CD4-positive, alpha-beta T cell (primary cell): ENCODE data around the gene PAX2. TPM values are rescaled to one million over a fixed set of nuclear protein-coding genes. Genes with fewer than 3 reads are reported as not detected.

Experiments
- ATAC-seq: fragments of 200-7000 bp; cut with Tn5 transposase; one replicate; pipeline ENCODE4 v1.10.0; 2022; ENCODE audit warnings: mild to moderate bottlenecking; ENCODE audit not compliant: poor library complexity
- CTCF ChIA-PET: fragments of 350-600 bp; sonication (Branson Sonifier 250); formaldehyde crosslinking; loops from one replicate; lab custom pipeline; 2021; ENCODE audit warnings: antibody characterized with exemption, inconsistent platforms; lab: Charles Lee
- POLR2A ChIA-PET: fragments of 350-600 bp; sonication (Branson Sonifier 250); formaldehyde crosslinking; loops from one replicate; lab custom pipeline; 2021; ENCODE audit warnings: antibody characterized with exemption, inconsistent platforms; lab: Charles Lee
- DNase-seq, 14 experiments: peaks; one replicate each; pipeline ENCODE4 v3.0.0-alpha.2; 2013 to 2020; ENCODE audit warnings: mixed read lengths in 2 of 14
- H3K27ac ChIP-seq, 2 donors: one replicate each; pipeline versions ENCODE4 v1.5.1 to v1.7.0; 2013; ENCODE audit warnings: low read length in 2 of 2, low read depth in 1 of 2, mild to moderate bottlenecking in 1 of 2
- H3K27me3 ChIP-seq, 2 experiments: 1 replicate in 1 of 2; 2 replicates in 1 of 2; pipeline versions ENCODE4 v1.6.1 to v1.7.0; 2013; ENCODE audit warnings: low read length in 2 of 2, control low read depth in 1 of 2, mild to moderate bottlenecking in 1 of 2, moderate library complexity in 1 of 2; ENCODE audit not compliant: insufficient read depth in 2 of 2, control insufficient read depth in 1 of 2
- H3K36me3 ChIP-seq: one replicate; pipeline ENCODE4 v1.6.1; 2013; ENCODE audit warnings: low read length, control low read depth; ENCODE audit not compliant: insufficient read depth
- H3K4me1 ChIP-seq: one replicate; pipeline ENCODE4 v1.6.1; 2013; ENCODE audit warnings: low read length, control low read depth; ENCODE audit not compliant: insufficient read depth
- H3K4me3 ChIP-seq: one replicate; pipeline ENCODE4 v1.5.1; 2013; ENCODE audit warnings: mild to moderate bottlenecking, low read length, moderate library complexity
- H3K9me3 ChIP-seq, 2 experiments: 1 replicate in 1 of 2; 2 replicates in 1 of 2; pipeline versions ENCODE4 v1.6.1 to v1.7.0; 2013; ENCODE audit warnings: low read length in 2 of 2, mild to moderate bottlenecking in 2 of 2, control low read depth in 1 of 2, moderate library complexity in 1 of 2; ENCODE audit not compliant: control insufficient read depth in 1 of 2, insufficient read depth in 1 of 2
- H3K27ac Mint-ChIP-seq: one replicate; pipeline ENCODE4 v1.8.0; 2020; ENCODE audit warnings: mixed read lengths
- H3K27me3 Mint-ChIP-seq: one replicate; pipeline ENCODE4 v1.8.0; 2021; ENCODE audit warnings: mixed read lengths
- H3K36me3 Mint-ChIP-seq: one replicate; pipeline ENCODE4 v1.8.0; 2021; ENCODE audit warnings: low read depth, mixed read lengths
- H3K4me1 Mint-ChIP-seq: one replicate; pipeline ENCODE4 v1.8.0; 2021; ENCODE audit warnings: low read depth, mixed read lengths
- H3K4me3 Mint-ChIP-seq: one replicate; pipeline ENCODE4 v1.8.0; 2020; ENCODE audit warnings: mild to moderate bottlenecking, mixed read lengths
- H3K9me3 Mint-ChIP-seq: one replicate; pipeline ENCODE4 v1.8.0; 2020; ENCODE audit warnings: mixed read lengths
- intact Hi-C, 2 experiments: fragments of 100-400 bp; cut with DNase I in 1 of 2; cut with micrococcal nuclease in 1 of 2; formaldehyde crosslinking; loops; one replicate each; pipeline versions ENCODE4 v1.15.1 to v1.9.0; 2023 to 2025; cut with DNase I, micrococcal nuclease
- total RNA-seq, 174 experiments: library from RNA in 2 of 174; stranded (reverse) in 2 of 174; gene quantifications; one replicate each; pipeline ENCODE4 v1.2.3 and lab custom pipeline; 2021 to 2026
- TF ChIP-seq, protein P1 (sequence below): fragments of 200-600 bp; IDR thresholded peaks from one replicate; pipeline ENCODE4 v1.8.0; 2022; ENCODE audit warnings: antibody characterized with exemption, mild to moderate bottlenecking

The PAX2 gene
- total RNA-seq, 2 experiments from 2014 or later = not detected

- ATAC-seq (no peak), DNase-seq (no peak)
- no peak overlapping the region for H3K27ac Mint-ChIP-seq
- no peaks in the 10 kb centered on the region for H3K36me3 ChIP-seq
- peaks cover 11% of the 10 kb centered on the region for H3K27me3 Mint-ChIP-seq
- H3K4me3 ChIP-seq = no peak overlapping the region
- ChIA-PET CTCF (no interaction called here), POLR2A (no interaction called here)
- TF ChIP-seq, protein P1, sequence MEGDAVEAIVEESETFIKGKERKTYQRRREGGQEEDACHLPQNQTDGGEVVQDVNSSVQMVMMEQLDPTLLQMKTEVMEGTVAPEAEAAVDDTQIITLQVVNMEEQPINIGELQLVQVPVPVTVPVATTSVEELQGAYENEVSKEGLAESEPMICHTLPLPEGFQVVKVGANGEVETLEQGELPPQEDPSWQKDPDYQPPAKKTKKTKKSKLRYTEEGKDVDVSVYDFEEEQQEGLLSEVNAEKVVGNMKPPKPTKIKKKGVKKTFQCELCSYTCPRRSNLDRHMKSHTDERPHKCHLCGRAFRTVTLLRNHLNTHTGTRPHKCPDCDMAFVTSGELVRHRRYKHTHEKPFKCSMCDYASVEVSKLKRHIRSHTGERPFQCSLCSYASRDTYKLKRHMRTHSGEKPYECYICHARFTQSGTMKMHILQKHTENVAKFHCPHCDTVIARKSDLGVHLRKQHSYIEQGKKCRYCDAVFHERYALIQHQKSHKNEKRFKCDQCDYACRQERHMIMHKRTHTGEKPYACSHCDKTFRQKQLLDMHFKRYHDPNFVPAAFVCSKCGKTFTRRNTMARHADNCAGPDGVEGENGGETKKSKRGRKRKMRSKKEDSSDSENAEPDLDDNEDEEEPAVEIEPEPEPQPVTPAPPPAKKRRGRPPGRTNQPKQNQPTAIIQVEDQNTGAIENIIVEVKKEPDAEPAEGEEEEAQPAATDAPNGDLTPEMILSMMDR = no peak
- no peaks in the 10 kb centered on the region for H3K36me3 Mint-ChIP-seq
- H3K4me1 Mint-ChIP-seq = no peaks in the 10 kb centered on the region
- H3K27me3 ChIP-seq = peaks cover 0 to 2% of the 10 kb centered on the region in 2 experiments
- no peak overlapping the region for H3K4me3 Mint-ChIP-seq
- no peaks in the 10 kb centered on the region for H3K9me3 Mint-ChIP-seq
- no peaks in the 10 kb centered on the region for H3K9me3 ChIP-seq
- no peak overlapping the region for H3K27ac ChIP-seq
- no peaks in the 10 kb centered on the region for H3K4me1 ChIP-seq
- intact Hi-C loops = loop anchor here in 1 of 2 experiments (5.0 kb wide), 2 partner anchors 203 to 313 kb away; no protein-coding TSS in a partner anchor
These were observed 130.2 kb downstream of the PAX2 start for GRCh38 chr10:100875484-100876166.

DNA sequence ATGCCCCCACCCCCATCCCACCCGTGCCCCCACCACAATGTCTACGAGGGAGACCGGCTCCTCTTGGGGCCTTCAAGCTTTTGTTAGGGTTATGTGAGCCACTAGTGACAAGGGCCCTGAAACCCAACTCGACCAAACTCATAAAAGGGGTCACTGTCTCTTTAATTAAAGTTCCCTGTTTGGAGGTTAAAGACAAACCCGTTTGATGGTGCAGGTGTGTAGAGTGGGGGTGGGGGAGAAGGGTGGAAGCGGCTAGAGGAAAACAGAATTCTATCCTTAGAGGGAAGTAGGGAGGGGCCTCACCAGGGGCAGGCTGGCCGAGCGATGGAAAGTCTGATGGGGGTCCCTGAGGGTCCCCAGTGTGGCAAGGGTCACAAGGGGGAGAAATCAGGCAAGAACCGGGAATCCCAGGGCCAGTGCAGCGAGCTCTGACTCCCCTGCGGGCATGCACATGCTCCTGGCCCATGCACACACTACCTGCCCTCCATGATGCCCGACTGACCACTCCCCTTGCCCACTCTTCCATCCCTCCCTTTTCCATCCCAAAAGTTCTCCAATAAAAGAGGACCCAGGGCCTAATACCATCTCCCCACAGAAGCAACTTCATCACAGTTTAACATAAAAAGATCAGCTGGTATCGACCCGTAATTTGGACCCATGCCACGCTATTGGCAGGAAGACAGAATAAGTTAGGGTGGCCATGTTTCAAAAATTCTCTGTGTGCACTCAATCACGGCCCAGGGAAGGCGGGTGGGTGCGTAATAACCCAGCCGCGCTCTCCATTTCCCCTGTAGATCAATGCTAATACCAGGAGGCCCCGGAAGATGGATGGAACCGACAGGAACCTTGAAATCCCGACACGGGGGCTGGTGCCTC, 131.4 kb downstream of the PAX2 start:
- Mint-ChIP-seq H3K27me3 (peaks cover 11% of the 10 kb centered on the region), H3K36me3 (no peaks in the 10 kb centered on the region), H3K9me3 (no peaks in the 10 kb centered on the region), H3K4me3 (no peak overlapping the region), H3K27ac (no peak overlapping the region), H3K4me1 (no peaks in the 10 kb centered on the region)
- Histone ChIP-seq H3K36me3 (no peaks in the 10 kb centered on the region), H3K27ac (no peak overlapping the region), H3K4me3 (no peak overlapping the region), H3K27me3 (peaks cover 0 to 2% of the 10 kb centered on the region in 2 experiments), H3K4me1 (no peaks in the 10 kb centered on the region), H3K9me3 (no peaks in the 10 kb centered on the region)
- ATAC-seq (no peak), DNase-seq (no peak)
- POLR2A ChIA-PET = no interaction called here
- TF ChIP-seq, protein P1 = no peak
- CTCF ChIA-PET = no interaction called here
- intact Hi-C loops = loop anchor here in 1 of 2 experiments (5.0 kb wide), 2 partner anchors 205 to 315 kb away; no protein-coding TSS in a partner anchor

GRCh38 chr10:100877461-100877850, 132.1 kb downstream of the PAX2 start:
- ChIA-PET CTCF (no interaction called here), POLR2A (no interaction called here)
- Mint-ChIP-seq H3K27ac (no peak overlapping the region), H3K4me1 (no peaks in the 10 kb centered on the region), H3K27me3 (peaks cover 11% of the 10 kb centered on the region), H3K4me3 (no peak overlapping the region), H3K9me3 (no peaks in the 10 kb centered on the region), H3K36me3 (no peaks in the 10 kb centered on the region)
- no peaks in the 10 kb centered on the region for H3K9me3 ChIP-seq
- no peak overlapping the region for H3K27ac ChIP-seq
- ATAC-seq = no peak
- peaks cover 0 to 2% of the 10 kb centered on the region in 2 experiments for H3K27me3 ChIP-seq
- TF ChIP-seq, protein P1 = no peak
- no peak overlapping the region for H3K4me3 ChIP-seq
- DNase-seq = no peak
- H3K36me3 ChIP-seq = no peaks in the 10 kb centered on the region
- intact Hi-C loops = loop anchor here in 1 of 2 experiments (5.0 kb wide), 2 partner anchors 205 to 315 kb away; no protein-coding TSS in a partner anchor
- no peaks in the 10 kb centered on the region for H3K4me1 ChIP-seq
